ENCODE results near the gene CMPK2.

CMPK2 gene

GRCh38 chr2:6846540-6846939 is 19.2 kb downstream of the CMPK2 start:
- FAIRE-seq (no peak), DNase-seq (ENCODE audit: extremely low spot score, insufficient read length, low read depth) (no peak)

- FAIRE-seq, result no peak
Measured at GRCh38 chr2:6845903-6846302, 19.8 kb downstream of the CMPK2 start.

DNA sequence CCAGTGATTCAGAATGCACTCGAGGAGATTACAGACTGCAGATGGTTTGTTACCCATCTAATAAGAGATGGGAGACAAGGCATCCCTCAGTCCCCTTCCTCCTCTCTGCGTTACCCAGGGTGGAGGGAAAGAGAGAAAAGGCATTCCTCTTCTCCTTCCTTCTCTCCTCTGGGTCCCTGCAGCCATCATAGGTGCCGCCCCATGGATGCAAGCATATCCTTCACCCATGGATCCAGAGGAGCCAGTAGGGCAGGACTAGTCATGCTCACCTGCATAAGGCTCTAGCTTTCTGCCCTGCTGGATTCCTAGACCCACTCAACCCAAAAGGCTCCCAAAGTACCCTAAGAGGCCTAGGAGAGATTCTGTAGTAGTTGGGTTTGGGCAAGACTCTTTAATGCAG is 20.4 kb downstream of the CMPK2 start:
- no peak for FAIRE-seq
- no peak for DNase-seq (ENCODE audit: extremely low spot score, insufficient read length, low read depth)

More at GRCh38 chr2:6845903-6846302, 19.8 kb downstream of the CMPK2 start:
- DNase-seq (ENCODE audit: extremely low spot score, insufficient read length, low read depth), result no peak

DNA sequence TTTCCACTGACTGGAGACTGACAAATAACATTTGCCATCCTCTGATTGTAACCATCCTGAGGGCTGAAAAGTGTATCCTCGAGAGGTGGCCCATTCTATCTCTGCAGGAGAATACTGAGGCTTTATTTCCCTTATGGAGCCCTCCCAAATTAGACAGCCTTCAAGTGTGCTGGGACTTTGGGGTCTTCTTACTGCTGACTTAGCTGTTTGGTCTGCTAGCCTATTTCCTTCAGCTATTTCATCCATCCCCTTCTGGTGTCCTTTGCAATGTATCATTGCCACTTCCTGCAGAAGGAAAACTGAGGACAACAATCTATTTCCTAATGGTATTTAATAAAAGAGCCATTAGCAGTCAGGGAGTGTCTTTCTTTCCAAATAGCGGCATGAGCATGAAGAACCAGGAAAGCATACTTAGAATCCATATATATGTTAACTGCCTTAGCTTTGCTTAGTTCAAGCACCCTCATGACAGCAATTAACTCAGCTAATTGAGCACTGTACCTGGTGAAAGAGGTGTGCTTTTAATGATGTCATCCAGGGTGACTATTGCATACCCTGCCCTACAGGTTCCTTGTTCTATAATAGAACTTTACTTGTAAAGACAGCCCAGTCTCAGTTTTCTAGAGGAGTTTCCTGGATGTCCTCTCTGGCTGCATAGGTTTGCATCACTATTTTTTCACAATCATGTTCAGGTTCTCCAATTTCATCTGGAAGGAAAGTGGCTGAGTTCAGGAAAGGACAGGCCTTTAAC is 24.0 kb downstream of the CMPK2 start:
- DNase-seq (ENCODE audit: extremely low spot score, insufficient read length, low read depth), result no peak
- no peak for FAIRE-seq

- no peak for FAIRE-seq
- no peak for DNase-seq (ENCODE audit: extremely low spot score, insufficient read length, low read depth)
Measured at GRCh38 chr2:6838673-6839319, 26.9 kb downstream of the CMPK2 start.

GRCh38 chr2:6835467-6835866 is 30.2 kb downstream of the CMPK2 start:
- no peak for DNase-seq (ENCODE audit: extremely low spot score, insufficient read length, low read depth)
- no peak for FAIRE-seq

- DNase-seq (ENCODE audit: extremely low spot score, insufficient read length, low read depth) (no peak), FAIRE-seq (peak; percentile 36)
Measured at GRCh38 chr2:6834163-6834562, 31.5 kb downstream of the CMPK2 start.

DNA sequence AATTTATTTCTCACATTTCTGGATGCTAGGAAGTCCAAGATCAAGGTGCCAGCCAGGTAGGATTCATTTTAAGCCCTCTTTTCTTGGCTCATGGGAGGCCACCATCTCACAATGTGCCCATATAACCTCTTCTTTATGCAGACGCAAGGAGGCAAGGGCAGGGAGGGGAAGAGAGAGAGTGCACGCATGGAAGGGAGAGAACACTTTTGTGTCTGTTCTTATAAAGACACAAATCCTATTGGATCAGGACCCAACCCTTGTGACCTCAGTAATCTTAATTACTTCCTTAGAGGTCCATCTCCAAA is 32.5 kb downstream of the CMPK2 start:
- FAIRE-seq (no peak), DNase-seq (ENCODE audit: extremely low spot score, insufficient read length, low read depth) (no peak)

DNA sequence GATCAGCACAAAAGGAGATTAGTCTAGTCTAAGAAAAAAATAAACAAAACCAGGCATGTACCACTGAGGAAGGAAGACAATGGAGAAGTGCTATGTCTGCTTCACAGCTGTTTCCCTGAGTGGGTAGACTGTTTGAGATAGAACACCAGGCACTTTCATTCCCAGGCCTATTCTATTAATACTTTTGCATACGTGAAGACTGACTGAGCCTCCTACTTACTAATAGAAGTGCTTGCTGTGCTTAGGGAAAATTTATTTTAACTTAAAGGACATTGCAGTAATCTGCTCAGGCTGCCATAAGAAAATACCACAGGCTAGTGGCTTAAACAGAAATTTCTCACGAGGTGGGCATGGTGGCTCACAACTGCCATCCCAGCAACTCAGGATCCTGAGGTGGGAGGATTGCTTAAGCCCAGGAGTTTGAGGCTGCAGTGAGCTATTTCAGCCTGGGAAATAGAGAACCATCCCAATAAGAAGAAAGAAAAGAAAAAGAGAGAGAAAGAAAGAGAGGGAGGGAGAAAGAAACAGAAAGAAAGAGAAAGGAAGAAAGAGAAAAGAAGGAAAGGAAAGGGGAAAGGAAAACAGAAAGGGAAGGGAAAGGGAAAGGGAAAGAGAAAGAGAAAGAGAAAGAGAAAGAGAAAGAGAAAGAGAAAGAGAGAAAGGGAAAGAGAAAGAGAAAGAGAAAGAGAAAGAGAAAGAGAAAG is 33.0 kb downstream of the CMPK2 start:
- no peak for DNase-seq (ENCODE audit: extremely low spot score, insufficient read length, low read depth)
- no peak for FAIRE-seq

- FAIRE-seq (no peak), DNase-seq (ENCODE audit: extremely low spot score, insufficient read length, low read depth) (no peak)
Measured at GRCh38 chr2:6831229-6831628, 34.5 kb downstream of the CMPK2 start.

DNA sequence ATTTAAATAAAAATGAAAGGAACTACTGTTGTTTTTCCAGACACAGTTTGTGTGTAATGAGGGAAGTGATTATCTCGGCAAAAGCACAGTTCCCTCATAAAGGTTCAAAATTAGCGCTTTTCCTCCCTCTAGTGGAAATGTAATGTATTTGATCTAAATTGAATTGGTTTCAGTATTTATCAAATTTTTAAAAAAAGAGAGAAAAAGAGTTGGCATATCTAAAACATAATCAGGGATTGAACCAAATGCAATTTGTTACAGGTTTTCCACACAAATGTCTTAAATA is 37.5 kb downstream of the CMPK2 start:
- DNase-seq (ENCODE audit: extremely low spot score, insufficient read length, low read depth) (no peak), FAIRE-seq (no peak)

DNA sequence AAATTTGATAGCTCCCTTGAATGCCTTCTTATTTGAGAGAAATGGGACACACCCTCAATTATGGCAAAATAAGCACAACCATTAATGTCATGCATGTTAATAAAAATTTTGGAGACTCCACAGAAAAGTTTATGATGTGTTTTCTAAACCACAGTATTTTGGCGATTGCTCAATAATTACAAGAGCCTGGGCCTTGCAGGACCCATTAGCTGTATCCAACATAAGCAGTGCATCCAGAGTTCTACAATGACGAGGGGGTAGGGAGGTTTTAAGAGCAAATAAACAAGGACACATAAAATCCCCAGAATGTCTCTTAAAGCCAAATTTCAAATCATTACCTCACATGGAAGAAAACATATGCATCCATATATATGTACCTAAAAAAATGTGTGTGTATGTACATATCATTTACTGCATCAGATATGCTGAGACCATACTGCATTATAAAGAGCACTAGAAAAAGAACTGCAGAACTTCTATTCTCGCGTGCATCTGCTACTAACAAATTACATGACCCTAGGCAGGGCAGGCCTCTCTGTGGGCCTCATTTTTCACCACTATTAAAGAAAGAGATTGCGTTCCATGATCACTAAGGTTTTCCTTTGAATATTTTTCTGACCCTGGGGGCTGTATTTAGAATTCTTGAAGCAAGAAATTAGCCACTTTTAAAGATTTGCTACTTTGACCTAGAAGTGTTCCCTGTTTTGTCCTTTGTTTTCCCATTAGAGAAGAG is 38.0 kb downstream of the CMPK2 start:
- no peak for DNase-seq (ENCODE audit: extremely low spot score, insufficient read length, low read depth)
- no peak for FAIRE-seq

DNA sequence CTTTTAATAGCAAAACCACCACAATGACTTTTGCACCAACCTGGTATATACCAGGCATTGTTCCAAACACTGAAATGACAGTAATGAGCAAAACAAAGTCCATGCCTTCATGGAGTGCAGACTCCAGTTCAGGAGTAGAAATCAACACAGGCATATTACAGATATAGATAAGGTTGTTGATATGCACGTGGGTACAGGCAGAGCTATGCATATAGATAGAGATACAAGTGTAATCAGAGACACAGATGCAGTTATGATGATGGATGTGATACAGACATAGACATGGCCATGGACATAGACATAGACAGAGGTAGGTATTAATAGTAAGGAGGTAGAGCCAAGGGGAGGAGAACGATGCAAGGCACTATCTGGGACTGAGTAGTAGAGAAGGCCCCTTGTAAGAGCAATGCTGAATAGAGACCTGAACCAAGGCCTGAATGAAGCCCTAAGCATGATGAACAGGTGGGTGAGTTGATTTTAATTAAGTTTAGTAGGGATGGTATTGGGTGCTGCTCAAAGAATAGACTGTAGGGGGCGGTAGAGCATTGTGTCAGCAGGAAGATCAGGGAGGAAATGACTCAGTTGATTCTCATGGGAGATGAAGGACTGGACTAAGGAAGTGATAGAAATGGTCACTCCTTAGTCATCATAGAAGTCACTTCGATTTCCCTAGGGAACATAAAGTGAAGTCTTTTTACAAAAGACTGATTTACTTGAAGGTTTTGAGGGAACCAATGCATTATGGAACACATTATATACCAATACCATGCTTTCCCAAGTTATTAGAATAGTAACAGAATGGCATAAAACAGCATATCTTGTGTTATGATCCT is 39.4 kb downstream of the CMPK2 start:
- DNase-seq (ENCODE audit: extremely low spot score, insufficient read length, low read depth) (peak; percentile 47), FAIRE-seq (peak; percentile 80)

GRCh38 chr2:6824962-6825361 is 40.7 kb downstream of the CMPK2 start:
- FAIRE-seq (no peak), DNase-seq (ENCODE audit: extremely low spot score, insufficient read length, low read depth) (no peak)

GRCh38 chr2:6823111-6823510 is 42.6 kb downstream of the CMPK2 start:
- DNase-seq (ENCODE audit: extremely low spot score, insufficient read length, low read depth), result no peak
- no peak for FAIRE-seq

- no peak for DNase-seq (ENCODE audit: extremely low spot score, insufficient read length, low read depth)
Measured at GRCh38 chr2:6822406-6822805, 43.3 kb downstream of the CMPK2 start.

DNA sequence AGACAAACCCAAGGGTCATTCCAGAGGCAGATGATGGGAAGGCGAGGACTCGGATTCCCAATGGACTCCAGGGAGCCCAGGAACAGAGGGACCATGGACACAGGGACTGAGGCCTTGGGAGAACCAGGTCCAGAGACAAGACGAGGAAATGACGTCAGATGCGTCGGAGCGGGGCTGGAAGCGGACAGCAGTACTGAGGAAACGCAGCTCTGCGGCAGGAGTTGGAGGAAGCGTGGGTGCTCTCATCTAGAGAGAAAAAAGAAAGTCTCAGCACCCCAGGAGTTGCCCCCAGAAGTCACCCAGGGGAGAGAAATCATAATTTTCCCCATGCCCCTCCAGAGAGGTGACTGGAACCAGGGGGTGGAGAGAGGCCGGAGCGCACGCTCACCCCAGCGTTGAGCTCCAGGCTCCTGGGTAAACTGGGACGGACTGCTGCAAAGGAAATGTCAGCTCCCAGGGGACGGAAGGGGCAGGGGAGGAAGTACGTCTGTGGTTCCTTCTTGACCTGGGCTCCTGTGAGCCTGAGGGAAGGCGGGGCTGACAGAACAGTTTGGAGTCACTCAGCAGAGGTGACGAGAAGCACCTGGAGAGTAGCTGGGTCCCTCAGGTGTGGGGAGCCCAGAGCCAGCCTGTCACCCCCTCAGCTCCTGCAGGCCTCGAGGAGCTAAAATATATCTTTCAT is 44.7 kb downstream of the CMPK2 start:
- DNase-seq (ENCODE audit: extremely low spot score, insufficient read length, low read depth) (no peak), FAIRE-seq (no peak)

More at GRCh38 chr2:6822406-6822805, 43.3 kb downstream of the CMPK2 start:
- no peak for FAIRE-seq

GRCh38 chr2:6820236-6820635 is 45.5 kb downstream of the CMPK2 start:
- no peak for DNase-seq (ENCODE audit: extremely low spot score, insufficient read length, low read depth)
- no peak for FAIRE-seq

DNA sequence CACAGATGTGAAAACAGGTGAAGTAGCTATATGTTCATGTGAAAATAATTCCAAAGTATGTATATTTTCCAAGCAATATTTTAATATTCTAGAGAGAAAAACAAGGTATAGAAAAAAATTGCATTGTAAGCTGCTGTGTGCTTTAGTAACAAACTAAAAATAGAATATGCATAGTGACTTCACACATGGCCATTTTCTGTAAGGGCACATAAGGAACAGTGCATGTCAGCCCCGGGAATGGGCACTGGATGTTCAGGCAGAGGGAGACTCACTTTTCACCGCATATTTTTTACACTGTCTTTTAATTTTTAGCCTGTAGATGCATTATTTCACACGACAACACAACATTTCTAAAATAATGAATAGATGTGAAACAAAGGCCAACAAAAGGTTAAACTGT is 46.0 kb downstream of the CMPK2 start:
- no peak for DNase-seq (ENCODE audit: extremely low spot score, insufficient read length, low read depth)

More for the DNA sequence above, 46.0 kb downstream of the CMPK2 start:
- FAIRE-seq, result no peak

Data from GM18507 (cell line).